Measurements from ENCODE around the gene SERPINI1.

Gene SERPINI1

DNA sequence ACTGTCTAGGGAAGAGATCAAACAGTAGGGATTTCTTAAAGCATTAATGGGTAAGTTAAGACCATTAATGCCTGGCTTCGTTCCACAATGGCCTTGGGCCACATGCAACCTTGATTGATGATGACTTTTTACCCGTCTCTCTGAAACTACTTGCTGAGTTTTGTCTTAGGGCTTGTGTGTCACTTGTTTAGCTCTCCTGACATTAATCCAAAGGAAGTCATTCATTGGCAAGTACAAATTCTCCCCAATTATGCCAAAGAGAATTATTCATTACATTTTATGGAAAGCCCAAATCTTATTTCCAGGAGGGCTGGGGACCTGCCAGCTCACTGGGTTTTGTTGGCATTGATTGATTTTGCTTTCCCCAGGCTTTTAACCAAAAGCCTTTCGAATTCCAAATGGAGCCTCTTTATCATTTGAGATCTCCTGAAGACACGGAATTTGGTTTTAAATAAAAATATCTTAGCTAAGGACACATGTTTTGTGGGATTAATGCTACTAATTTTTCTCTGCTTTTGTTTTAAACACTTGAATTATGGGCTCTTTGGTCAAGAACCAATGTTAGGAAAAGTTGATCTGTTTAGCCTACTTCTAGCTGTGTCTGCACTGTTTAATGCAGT, 40.7 kb downstream of the SERPINI1 start:
- no peak for DNase-seq (ENCODE audit: low read depth)
- TF ChIP-seq, protein P1, sequence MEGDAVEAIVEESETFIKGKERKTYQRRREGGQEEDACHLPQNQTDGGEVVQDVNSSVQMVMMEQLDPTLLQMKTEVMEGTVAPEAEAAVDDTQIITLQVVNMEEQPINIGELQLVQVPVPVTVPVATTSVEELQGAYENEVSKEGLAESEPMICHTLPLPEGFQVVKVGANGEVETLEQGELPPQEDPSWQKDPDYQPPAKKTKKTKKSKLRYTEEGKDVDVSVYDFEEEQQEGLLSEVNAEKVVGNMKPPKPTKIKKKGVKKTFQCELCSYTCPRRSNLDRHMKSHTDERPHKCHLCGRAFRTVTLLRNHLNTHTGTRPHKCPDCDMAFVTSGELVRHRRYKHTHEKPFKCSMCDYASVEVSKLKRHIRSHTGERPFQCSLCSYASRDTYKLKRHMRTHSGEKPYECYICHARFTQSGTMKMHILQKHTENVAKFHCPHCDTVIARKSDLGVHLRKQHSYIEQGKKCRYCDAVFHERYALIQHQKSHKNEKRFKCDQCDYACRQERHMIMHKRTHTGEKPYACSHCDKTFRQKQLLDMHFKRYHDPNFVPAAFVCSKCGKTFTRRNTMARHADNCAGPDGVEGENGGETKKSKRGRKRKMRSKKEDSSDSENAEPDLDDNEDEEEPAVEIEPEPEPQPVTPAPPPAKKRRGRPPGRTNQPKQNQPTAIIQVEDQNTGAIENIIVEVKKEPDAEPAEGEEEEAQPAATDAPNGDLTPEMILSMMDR (IDR thresholded peaks at IDR 0.05; ENCODE audit: control insufficient read depth, insufficient read depth, low read depth, low read length, missing control alignments): no peak
- H3K4me3 ChIP-seq (ENCODE audit: control insufficient read depth, low read depth, low read length): no peak overlapping the region

- no peak for DNase-seq (ENCODE audit: low read depth)
- no peak overlapping the region for H3K4me3 ChIP-seq (ENCODE audit: control insufficient read depth, low read depth, low read length)
- TF ChIP-seq, protein P1 (IDR thresholded peaks at IDR 0.05; ENCODE audit: control insufficient read depth, insufficient read depth, low read depth, low read length, missing control alignments): no peak
Measured at GRCh38 chr3:167777356-167777755, 41.8 kb downstream of the SERPINI1 start.

- DNase-seq (ENCODE audit: low read depth): no peak
- TF ChIP-seq, protein P1 (IDR thresholded peaks at IDR 0.05; ENCODE audit: control insufficient read depth, insufficient read depth, low read depth, low read length, missing control alignments): no peak
- H3K4me3 ChIP-seq (ENCODE audit: control insufficient read depth, low read depth, low read length): no peak overlapping the region
Measured at GRCh38 chr3:167780214-167780883, 44.8 kb downstream of the SERPINI1 start.

- no peak for DNase-seq (ENCODE audit: low read depth)
- TF ChIP-seq, protein P1 (IDR thresholded peaks at IDR 0.05; ENCODE audit: control insufficient read depth, insufficient read depth, low read depth, low read length, missing control alignments): no peak
- no peak overlapping the region for H3K4me3 ChIP-seq (ENCODE audit: control insufficient read depth, low read depth, low read length)
Measured at GRCh38 chr3:167783781-167784180, 48.3 kb downstream of the SERPINI1 start.

GRCh38 chr3:167785790-167786189, 50.3 kb downstream of the SERPINI1 start:
- TF ChIP-seq, protein P1 (IDR thresholded peaks at IDR 0.05; ENCODE audit: control insufficient read depth, insufficient read depth, low read depth, low read length, missing control alignments): no peak
- no peak overlapping the region for H3K4me3 ChIP-seq (ENCODE audit: control insufficient read depth, low read depth, low read length)
- DNase-seq (ENCODE audit: low read depth): no peak

DNA sequence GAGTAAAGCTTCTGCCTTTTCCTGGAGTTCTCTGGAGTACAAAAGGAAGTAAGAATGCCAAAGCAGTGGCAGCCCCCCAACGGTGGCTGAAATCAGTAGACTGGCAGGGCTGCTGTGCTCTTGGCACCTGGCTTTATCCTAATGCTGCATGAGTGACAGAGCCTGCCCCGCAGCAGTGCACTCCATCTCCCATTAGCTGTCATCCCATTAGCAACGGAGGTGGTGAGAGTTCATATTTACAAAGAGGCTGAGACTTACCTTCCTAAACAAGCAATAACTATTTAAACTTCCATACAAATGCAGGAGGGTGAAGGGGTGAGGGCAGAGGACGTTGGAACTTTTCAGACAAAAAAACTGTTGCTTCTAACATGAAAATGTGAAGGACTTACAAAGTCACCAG, 51.9 kb downstream of the SERPINI1 start:
- H3K4me3 ChIP-seq (ENCODE audit: control insufficient read depth, low read depth, low read length): no peak overlapping the region
- TF ChIP-seq, protein P1 (IDR thresholded peaks at IDR 0.05; ENCODE audit: control insufficient read depth, insufficient read depth, low read depth, low read length, missing control alignments): no peak
- no peak for DNase-seq (ENCODE audit: low read depth)

Data from AG09309 (cell line).